GM03348 (cell line): ENCODE results near the gene ZSCAN22.
A peak's percentile ranks its signal among the peaks of the same experiment; 100 is the strongest.
"Not testable (repeated sequence)": the region's sequence is repeated elsewhere in the genome, so short reads cannot be mapped to it uniquely, and the experiment has no call there.

Source experiments
- DNase-seq: peaks from one replicate; pipeline ENCODE4 v3.0.0; 2012; ENCODE audit warnings: low spot score

The ZSCAN22 gene

GRCh38 chr19:58374200-58374599 lies 47.4 kb downstream of the ZSCAN22 start:
- no peak for DNase-seq

DNA sequence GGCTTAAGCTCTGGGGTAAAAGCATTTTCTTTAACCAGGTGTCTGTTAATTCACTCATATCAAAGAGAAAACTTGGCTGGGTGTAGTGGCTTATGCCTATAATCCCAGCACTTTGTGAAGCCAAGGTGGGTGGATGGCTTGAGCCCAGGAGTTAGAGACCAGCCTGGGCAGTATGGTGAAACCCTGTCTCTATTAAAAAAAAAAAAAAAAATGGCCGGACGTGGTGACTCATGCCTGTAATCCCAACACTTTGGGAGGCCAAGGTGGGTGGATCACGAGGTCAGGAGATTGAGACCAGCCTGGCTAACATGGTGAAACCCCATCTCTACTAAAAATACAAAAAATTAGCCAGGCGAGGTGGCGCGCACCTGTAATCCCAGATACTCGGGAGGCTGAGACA lies 49.9 kb downstream of the ZSCAN22 start:
- not testable (repeated sequence) for DNase-seq

DNA sequence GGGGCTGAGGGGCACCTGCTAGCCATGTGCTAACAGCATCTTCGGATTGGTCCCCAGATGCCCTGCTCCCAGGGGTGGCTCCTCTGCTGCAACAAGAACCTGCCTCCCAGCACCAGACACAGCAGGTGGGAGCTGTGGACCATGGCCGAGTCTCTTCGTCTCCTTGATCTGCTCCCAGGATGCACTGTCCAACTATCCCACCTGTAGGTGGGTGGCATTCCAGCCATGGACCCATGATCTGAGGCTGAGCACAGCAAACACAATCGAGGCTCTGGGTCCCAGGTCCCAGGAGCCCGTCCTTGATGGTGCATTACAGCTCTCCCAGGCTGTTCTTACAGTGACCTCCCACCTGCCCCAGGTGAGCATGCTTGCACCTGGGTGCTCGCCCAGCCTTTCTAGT lies 52.5 kb downstream of the ZSCAN22 start:
- DNase-seq: no peak

- DNase-seq: no peak
Measured at GRCh38 chr19:58380037-58380661, 53.4 kb downstream of the ZSCAN22 start.

DNA sequence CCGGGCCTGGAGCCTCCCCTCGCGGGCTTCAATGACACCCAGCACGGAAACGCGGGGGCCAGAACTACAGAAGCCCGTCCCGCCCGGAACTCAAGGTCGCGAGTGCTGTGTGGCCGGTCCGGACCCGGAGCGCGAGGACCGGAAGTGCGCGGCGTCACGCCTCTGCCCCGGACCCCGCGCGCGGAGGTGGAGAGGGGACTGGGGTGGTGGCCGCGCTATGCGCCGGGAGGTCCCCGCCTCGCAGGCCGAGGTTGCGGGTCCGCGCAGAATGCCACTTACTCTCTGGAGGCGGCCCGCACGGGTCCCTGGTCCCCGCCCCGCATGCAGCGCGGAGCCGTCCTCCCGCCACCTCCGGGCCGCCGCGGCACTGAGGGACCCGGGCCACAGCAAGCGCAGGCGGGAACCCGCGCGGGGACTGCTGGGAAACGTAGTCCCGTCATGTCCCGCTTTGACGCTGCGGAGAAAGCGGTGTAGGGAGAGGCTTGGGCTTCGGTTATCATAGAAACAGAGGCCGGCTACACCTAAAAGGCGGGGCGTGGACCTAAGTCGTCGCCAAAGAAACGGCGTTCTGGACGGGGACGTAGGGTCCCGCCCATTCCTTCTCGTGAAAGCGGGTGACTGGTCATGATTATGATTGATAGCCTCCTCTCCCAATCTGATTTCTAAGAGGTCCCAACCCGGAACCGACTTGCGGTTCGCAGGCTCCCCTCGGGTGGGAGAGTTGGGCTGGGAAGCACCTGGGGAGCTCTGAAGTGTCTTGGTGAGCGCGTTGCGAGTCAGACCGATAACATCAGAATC lies 54.1 kb downstream of the ZSCAN22 start, which contains the start of gene ZNF837:
Gene ZNF837, minus strand, starts transcription at position 369 of the 798 bp plus-strand sequence. CDS start 11,698 bp downstream, outside the sequence.
- DNase-seq: peak; percentile 96

GRCh38 chr19:58381460-58382212 lies 54.8 kb downstream of the ZSCAN22 start:
- DNase-seq: no peak

- DNase-seq: no peak
Measured at GRCh38 chr19:58382997-58383603, 56.3 kb downstream of the ZSCAN22 start.

DNA sequence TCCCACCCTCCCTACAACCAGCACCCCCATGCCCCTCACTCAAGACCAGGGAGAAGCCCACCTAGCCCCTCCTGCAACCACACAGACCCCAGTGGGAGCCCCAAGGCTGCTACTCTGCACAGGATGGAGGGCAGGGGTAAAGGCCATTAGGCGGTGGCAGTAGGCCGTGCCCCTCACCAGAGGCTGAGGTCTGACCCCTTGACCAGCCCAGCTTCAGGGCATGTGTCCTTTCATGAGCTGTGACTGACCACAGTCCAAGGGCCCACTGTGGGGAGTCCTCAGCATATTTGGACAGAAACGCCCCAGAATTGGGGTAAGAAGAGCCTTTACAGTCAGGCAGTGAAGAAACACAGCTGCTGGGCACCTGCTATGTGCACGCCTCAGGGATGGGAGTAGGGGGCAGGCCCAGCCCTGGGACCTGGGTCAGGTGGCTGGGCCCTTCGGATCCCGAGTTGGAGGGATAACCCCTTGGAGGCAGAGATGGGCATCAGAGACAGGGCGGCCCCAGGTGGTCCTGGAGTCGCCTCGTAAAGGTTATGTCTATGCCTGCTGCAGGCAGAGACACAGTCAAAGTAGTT lies 58.6 kb downstream of the ZSCAN22 start:
- DNase-seq: no peak

DNA sequence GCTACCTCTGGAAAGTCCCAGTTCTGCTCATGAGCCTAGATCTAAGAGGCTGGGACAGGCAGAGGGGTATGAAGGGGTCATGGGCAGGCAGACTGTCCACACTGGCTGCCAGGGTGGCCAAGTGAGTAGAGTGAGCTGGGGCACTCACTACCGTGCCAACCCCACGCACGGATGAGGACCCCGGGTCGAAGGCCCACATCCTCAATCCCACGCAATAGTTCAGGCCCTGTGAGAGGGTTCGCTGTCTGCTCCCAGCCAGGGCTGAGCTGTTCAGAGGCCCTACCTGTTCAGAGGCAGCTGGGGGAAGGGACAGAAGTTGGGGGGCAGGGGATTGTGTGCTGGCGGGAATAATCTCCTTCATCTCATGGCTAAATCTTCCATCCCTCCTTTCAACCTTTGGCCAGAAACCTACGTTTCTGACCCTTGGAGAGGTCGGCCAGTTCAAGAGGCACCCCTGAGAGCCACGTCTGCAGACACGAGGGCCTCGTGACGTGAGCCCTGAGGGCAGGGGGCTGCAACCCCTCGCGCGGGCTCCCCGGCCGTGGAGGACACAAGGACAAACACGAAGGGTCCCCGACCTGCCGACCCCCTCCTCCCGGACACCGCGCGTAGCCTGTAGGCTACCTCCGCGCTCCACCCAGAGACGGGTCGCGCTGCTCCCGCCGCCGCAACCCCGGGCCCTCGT lies 59.2 kb downstream of the ZSCAN22 start:
- no peak for DNase-seq

DNA sequence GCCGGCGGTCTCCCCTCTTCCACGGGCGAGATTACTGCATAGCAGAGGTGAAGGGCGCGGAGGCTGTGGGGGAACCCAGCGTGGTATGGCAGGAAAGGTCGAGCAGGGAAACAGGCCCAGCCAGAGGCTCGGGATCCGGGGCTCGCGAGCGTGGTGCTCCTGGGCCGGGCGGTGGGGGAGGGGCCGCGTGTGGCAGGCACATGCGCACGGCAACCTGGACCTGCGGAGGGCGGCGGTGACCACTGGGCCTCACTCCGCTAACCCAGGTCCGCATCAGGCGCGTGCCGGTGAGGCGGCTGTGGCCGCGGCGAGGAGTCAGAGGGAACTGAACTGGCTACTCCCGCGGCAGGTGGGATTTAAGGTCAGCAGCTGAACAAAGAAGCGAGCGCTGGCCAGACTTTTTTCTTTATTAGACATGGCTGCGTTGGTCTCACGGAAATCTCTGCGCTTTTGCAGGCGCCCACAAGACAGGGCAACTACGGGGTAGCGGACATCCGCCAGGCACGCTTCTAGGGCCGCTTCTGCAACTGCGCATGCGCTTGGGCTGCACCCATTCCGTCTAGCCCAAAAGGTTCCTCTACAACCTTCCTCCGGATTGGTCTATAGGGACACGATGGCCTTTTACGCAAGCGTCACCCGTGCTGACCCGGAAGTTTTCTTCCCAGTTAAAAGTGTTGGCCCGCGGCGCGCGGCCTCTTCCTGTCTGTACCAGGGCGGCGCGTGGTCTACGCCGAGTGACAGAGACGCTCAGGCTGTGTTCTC lies 60.0 kb downstream of the ZSCAN22 start, which contains the start of gene RPS5:
Gene RPS5, plus strand, starts transcription at position 694 of the 762 bp plus-strand sequence. CDS start 869 bp downstream, outside the sequence.
- DNase-seq: peak; percentile 99

DNA sequence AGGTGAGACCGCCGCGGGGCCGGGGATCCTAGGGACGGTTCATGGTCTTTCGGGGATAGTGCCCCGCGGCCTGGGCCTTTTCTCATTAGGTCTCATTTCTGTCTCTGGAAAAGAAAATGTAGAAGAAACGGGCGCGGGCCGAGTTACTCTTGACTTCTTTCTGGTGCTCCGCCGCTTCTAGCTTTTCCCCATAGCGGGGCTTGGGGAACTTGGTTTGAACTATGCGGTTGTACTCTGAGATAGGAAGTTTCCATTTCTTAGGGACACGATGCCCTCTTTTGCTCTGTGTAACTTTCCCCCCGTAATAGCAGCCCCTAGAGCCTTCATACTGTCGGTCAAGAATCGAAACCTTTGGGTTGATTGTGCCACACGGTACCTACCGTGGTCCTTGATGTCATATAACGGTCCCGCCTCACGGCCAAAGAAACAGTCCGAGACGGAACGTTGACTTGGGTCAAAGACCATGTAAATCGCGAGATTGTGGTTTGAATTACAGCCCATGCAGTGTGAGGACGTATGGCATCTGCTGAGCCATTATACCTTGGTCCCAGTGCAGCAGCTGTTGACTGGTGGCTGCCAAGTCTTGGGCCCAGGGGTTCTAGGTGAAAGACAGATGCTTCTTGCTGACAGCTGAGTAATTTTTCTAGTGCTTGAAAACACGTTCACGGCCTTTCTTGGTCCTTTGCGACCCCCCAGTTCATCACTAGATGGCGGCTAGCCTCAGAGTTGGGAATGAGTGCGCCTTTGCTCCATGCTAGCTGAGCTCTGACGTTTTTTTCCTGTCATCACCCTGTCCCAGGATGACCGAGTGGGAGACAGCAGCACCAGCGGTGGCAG lies 60.8 kb downstream of the ZSCAN22 start:
- no peak for DNase-seq

GRCh38 chr19:58388175-58388526 lies 61.4 kb downstream of the ZSCAN22 start:
- no peak for DNase-seq
